ENCODE results near the gene PLEKHH1. TPM values are rescaled to one million over a fixed set of nuclear protein-coding genes. Genes with fewer than 3 reads are reported as not detected.

PLEKHH1 gene
- total RNA-seq, 1 experiment from 2014 or later, result 35.3 TPM

DNA sequence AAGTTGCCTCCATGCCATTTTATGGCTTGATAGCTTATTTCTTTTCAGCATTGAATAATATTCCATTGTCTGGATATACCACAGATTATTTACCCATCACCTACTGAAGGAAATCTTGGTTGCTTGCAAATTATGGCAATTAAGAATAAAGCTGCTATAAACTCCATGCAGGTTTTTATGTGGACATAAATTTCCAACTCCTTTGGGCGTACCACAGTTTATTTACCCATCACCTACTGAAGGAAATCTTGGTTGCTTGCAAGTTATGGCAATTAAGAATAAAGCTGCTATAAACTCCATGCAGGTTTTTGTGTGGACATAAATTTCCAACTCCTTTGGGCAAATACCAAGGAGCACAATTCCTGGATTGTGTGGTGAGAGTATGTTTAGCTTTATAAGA lies 12.6 kb upstream of the PLEKHH1 start:
- no peak overlapping the region for H3T11ph ChIP-seq (ENCODE audit: low read length)
- no peak overlapping the region for H2BK20ac ChIP-seq (ENCODE audit: low read depth, low read length, poor library complexity, severe bottlenecking)
- no peak overlapping the region for H3K4ac ChIP-seq (ENCODE audit: low read depth, low read length)
- no peak overlapping the region for H4K5ac ChIP-seq (ENCODE audit: insufficient read length, low read depth, low read length)
- Mint-ChIP-seq H3K4me3 (no peak overlapping the region), H3K9me3 (no peaks in the 10 kb centered on the region), H3K27me3 (ENCODE audit: low read depth) (peaks cover 58% of the 10 kb centered on the region), H3K36me3 (ENCODE audit: insufficient read depth in 1 of 3, low read depth in 3 of 3) (no peaks in the 10 kb centered on the region), H3K27ac (no peak overlapping the region), H3K4me1 (peaks cover 0 to 3% of the 10 kb centered on the region in 2 experiments; a peak in 1 of 4 replicates)
- no peak overlapping the region for H2AFZ ChIP-seq (ENCODE audit: low read length)
- H3K56ac ChIP-seq (ENCODE audit: insufficient read length, low read depth, low read length), result no peak overlapping the region
- H2BK12ac ChIP-seq (ENCODE audit: insufficient read length, low read depth, low read length), result no peak overlapping the region
- no peak overlapping the region for H3K9ac ChIP-seq (ENCODE audit: extremely low read depth, insufficient read length, low read length)
- H2BK120ac ChIP-seq (ENCODE audit: low read depth, low read length, poor library complexity, severe bottlenecking), result no peak overlapping the region
- no peaks in the 10 kb centered on the region for H4K20me1 ChIP-seq (ENCODE audit: control insufficient read depth, insufficient read depth, insufficient read length)
- H3K27ac ChIP-seq (ENCODE audit: insufficient read length, low read depth, low read length), result no peak overlapping the region
- no peaks in the 10 kb centered on the region for H3K79me2 ChIP-seq (ENCODE audit: insufficient read depth, low read length)
- H4K91ac ChIP-seq (ENCODE audit: insufficient read length, low read depth, low read length), result no peak overlapping the region
- H3K9me3 ChIP-seq (ENCODE audit: control insufficient read depth, low read depth, low read length), result no peaks in the 10 kb centered on the region
- DNase-seq, result no peak
- no peak overlapping the region for H3K4me2 ChIP-seq (ENCODE audit: insufficient read depth, insufficient read length, low read length)
- H3K23me2 ChIP-seq (ENCODE audit: insufficient read length, low read depth, low read length, poor library complexity, severe bottlenecking), result no peaks in the 10 kb centered on the region
- H3K14ac ChIP-seq (ENCODE audit: insufficient read depth, low read length), result no peak overlapping the region
- no CpG with 5 or more reads among the region's 1 CpG for WGBS (ENCODE audit: extremely low coverage, insufficient read length, low lambda C conversion rate)
- no peak for TF ChIP-seq CTCF (conservative IDR thresholded peaks at IDR 0.05)
- H3K27me3 ChIP-seq (ENCODE audit: insufficient read depth, low read length), result peaks cover 8% of the 10 kb centered on the region; the same call in 1 of the 2 replicates
- no peak overlapping the region for H3K23ac ChIP-seq (ENCODE audit: insufficient read length, low read depth, low read length)
- no peaks in the 10 kb centered on the region for H3K4me1 ChIP-seq (ENCODE audit: insufficient read depth, low read length)
- no peaks in the 10 kb centered on the region for H3K79me1 ChIP-seq (ENCODE audit: insufficient read depth, low read depth, low read length, poor library complexity, severe bottlenecking)
- no peak overlapping the region for H2AK5ac ChIP-seq (ENCODE audit: insufficient read length, low read length)
- H3K18ac ChIP-seq (ENCODE audit: insufficient read length, low read depth, low read length), result no peak overlapping the region
- no peak overlapping the region for H4K8ac ChIP-seq (replicated peaks; ENCODE audit: insufficient read length, low read depth, low read length)
- no peak overlapping the region for H2BK5ac ChIP-seq (ENCODE audit: insufficient read length, low read length)
- H2BK15ac ChIP-seq (ENCODE audit: low read depth, low read length), result no peak overlapping the region

Data from H9 (cell line).